Lower leg skin (tissue), 3 donors: Measurements from ENCODE around the gene ZNF709.

ENCODE experiments used
- CTCF ChIP-seq, 3 donors: fragments of 450-650 bp; IDR thresholded peaks; one replicate each; pipeline ENCODE4 v1.5.1; 2016; ENCODE audit warnings: antibody characterized with exemption in 3 of 3, mild to moderate bottlenecking in 3 of 3, moderate library complexity in 2 of 3
- POLR2A ChIP-seq, 2 donors: fragments of 450-650 bp; IDR thresholded peaks; one replicate each; pipeline ENCODE4 v1.6.1; 2016 to 2017; ENCODE audit warnings: antibody characterized with exemption in 2 of 2, mild to moderate bottlenecking in 1 of 2, moderate library complexity in 1 of 2

DNA sequence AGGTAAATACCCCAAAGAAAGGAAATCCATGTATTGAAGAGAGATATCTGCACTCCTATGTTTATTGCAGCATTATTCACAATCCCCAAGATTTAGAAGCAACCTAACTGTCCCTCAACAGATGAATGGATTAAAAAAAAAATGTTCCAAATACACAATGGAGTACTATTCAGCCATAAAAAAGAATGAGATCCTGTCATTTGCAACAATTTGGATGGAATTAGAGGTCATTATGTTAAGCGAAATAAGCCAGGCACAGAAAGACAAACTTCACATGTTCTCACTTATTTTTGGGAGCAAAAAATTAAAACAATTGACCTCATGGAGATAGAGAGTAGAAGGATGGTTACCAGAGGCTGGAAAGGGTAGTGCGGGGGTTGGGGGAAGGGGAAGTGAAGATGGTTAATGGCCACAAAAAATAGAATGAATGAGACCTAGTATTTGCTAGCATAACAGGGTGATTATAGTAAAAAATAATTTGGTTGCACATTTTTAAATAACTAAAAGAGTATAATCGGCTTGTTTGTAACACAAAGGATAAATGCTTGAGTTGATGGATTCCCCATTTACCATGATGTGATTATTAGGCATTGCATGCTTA lies 9.7 kb upstream of the ZNF709 start:
- TF ChIP-seq CTCF (IDR thresholded peaks at IDR 0.05) (no peak), POLR2A (IDR thresholded peaks at IDR 0.05) (no peak)
